ENCODE results near the gene SNAI3. TPM values are rescaled to one million over a fixed set of nuclear protein-coding genes. Genes with fewer than 3 reads are reported as not detected.
A peak's percentile ranks its signal among the peaks of the same experiment; 100 is the strongest.

SNAI3 gene
- total and polyA plus RNA-seq, 4 donors: 1.1 to 3.8 (median 2.9) TPM

DNA sequence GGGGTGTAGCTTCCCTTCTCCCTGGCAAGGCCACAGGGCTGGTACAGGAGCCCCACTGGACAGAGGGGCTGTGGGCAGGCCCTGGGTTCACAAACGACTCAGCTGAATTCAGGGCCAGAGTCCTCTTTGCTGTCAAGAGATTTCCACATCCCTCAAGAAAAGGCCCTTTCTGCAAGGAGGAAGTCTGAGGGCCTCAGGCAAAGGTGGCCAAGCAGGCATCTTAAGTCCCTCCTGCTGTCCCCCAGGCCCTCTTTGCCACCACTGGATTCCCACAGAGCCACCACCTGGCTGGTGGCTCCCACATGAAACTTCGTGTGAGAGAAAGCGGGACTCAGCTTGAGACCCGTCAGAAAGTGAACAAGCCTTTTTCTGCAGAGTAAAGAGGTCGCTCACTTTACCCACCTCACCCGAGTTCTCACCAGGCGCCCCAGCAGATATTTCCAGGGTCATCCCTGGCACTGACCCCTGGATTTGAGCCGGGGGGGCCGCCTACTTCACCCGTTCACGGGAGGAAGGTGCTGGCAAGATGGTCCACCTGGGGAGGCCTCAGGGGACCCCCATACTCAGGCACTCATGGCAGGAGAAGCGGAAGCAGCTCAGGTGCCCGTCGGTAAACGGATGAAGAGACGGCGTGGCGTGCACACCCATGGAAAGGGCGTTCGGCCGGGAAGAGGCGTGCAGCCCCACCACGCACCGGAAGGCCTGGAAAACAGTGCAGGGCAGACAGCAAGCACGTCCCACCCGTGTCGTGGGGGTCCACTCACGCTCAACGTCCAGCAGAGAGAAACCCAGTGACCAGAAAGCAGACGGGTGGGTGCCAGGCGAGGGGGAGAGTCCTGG lies 16.3 kb upstream of the SNAI3 start:
- no peak for ATAC-seq (ENCODE audit: insufficient read depth, low FRiP score)

GRCh38 chr16:88701581-88702370 lies 15.5 kb upstream of the SNAI3 start:
- no peak overlapping the region for H3K4me3 ChIP-seq
- TF ChIP-seq CTCF (IDR thresholded peaks at IDR 0.05; ENCODE audit: control extremely low read depth, extremely low read depth): no peak
- H3K36me3 ChIP-seq (ENCODE audit: control insufficient read depth in 4 of 4, insufficient read depth in 4 of 4, low read length in 4 of 4): peaks cover 0 to 33% (median 4%) of the 10 kb centered on the region in 4 donors
- H3K4me1 ChIP-seq (ENCODE audit: control insufficient read depth in 5 of 5, insufficient read depth in 5 of 5, low read length in 5 of 5): peaks cover 0 to 33% (median 5%) of the 10 kb centered on the region in 5 donors
- H3K9me3 ChIP-seq (ENCODE audit: control insufficient read depth in 4 of 4, insufficient read depth in 3 of 4, low read length in 3 of 4): no peaks in the 10 kb centered on the region
- H3K27ac ChIP-seq (ENCODE audit: low read depth in 1 of 2, low read length in 1 of 2): peak overlapping the region; percentile 5 to 86
- no peak overlapping the region for H3K9ac ChIP-seq (ENCODE audit: insufficient read depth in 1 of 2, low read length in 2 of 2)
- H3K27me3 ChIP-seq (ENCODE audit: control insufficient read depth in 3 of 3, insufficient read depth in 3 of 3, low read length in 2 of 3): no peaks in the 10 kb centered on the region
- ATAC-seq (ENCODE audit: insufficient read depth, low FRiP score): no peak
- WGBS, 2 donors: 48 to 60% methylated on average over 30 of the region's 30 CpGs
- DNase-seq: no peak

More for the DNA sequence above, 16.3 kb upstream of the SNAI3 start:
- TF ChIP-seq CTCF (IDR thresholded peaks at IDR 0.05; ENCODE audit: control extremely low read depth, extremely low read depth): no peak
- peaks cover 0 to 38% (median 5%) of the 10 kb centered on the region in 5 donors for H3K4me1 ChIP-seq (ENCODE audit: control insufficient read depth in 5 of 5, insufficient read depth in 5 of 5, low read length in 5 of 5)
- peaks cover 0 to 26% (median 4%) of the 10 kb centered on the region in 4 donors for H3K36me3 ChIP-seq (ENCODE audit: control insufficient read depth in 4 of 4, insufficient read depth in 4 of 4, low read length in 4 of 4)
- DNase-seq: no peak
- WGBS, 2 donors: 48 to 69% methylated on average over 30 to 31 of the region's 31 CpGs
- H3K9me3 ChIP-seq (ENCODE audit: control insufficient read depth in 4 of 4, insufficient read depth in 3 of 4, low read length in 3 of 4): no peaks in the 10 kb centered on the region
- H3K9ac ChIP-seq (ENCODE audit: insufficient read depth in 1 of 2, low read length in 2 of 2): no peak overlapping the region
- no peak overlapping the region for H3K4me3 ChIP-seq
- H3K27ac ChIP-seq (ENCODE audit: low read depth in 1 of 2, low read length in 1 of 2): peak overlapping the region in 1 of 2 donors; percentile 92
- no peaks in the 10 kb centered on the region for H3K27me3 ChIP-seq (ENCODE audit: control insufficient read depth in 3 of 3, insufficient read depth in 3 of 3, low read length in 2 of 3)

- peak; percentile 74 for ATAC-seq (ENCODE audit: insufficient read depth, low FRiP score)
- peak overlapping the region; percentile 6 to 86 for H3K27ac ChIP-seq (ENCODE audit: low read depth in 1 of 2, low read length in 1 of 2)
- no peak overlapping the region for H3K4me3 ChIP-seq
- no peaks in the 10 kb centered on the region for H3K9me3 ChIP-seq (ENCODE audit: control insufficient read depth in 4 of 4, insufficient read depth in 3 of 4, low read length in 3 of 4)
- H3K36me3 ChIP-seq (ENCODE audit: control insufficient read depth in 4 of 4, insufficient read depth in 4 of 4, low read length in 4 of 4): peaks cover 0 to 40% (median 4%) of the 10 kb centered on the region in 4 donors
- no peak overlapping the region for H3K9ac ChIP-seq (ENCODE audit: insufficient read depth in 1 of 2, low read length in 2 of 2)
- TF ChIP-seq CTCF (IDR thresholded peaks at IDR 0.05; ENCODE audit: control extremely low read depth, extremely low read depth): no peak
- H3K4me1 ChIP-seq (ENCODE audit: control insufficient read depth in 5 of 5, insufficient read depth in 5 of 5, low read length in 5 of 5): peaks cover 0 to 33% (median 5%) of the 10 kb centered on the region in 5 donors
- WGBS, 2 donors: 27 to 29% methylated on average over 38 to 42 of the region's 42 CpGs
- H3K27me3 ChIP-seq (ENCODE audit: control insufficient read depth in 3 of 3, insufficient read depth in 3 of 3, low read length in 2 of 3): no peaks in the 10 kb centered on the region
- peak; percentile 61 to 85 (median 73) for DNase-seq
These were observed 14.6 kb upstream of the SNAI3 start for GRCh38 chr16:88700636-88701482.

Data from lung (tissue), 12 donors.